KOPT-K1 (cell line): Measurements from ENCODE around the gene PI4KA.
"Not testable (repeated sequence)": the region's sequence is repeated elsewhere in the genome, so short reads cannot be mapped to it uniquely, and the experiment has no call there.

Experiments used
- H3K27ac ChIP-seq: fragments of 200-600 bp; sonication (generic); 2 replicates; pipeline ENCODE4 v1.5.1; 2016; ENCODE audit warnings: antibody characterized with exemption, mild to moderate bottlenecking, low read depth, low read length; ENCODE audit not compliant: poor library complexity, severe bottlenecking
- H3K36me3 ChIP-seq: fragments of 200-600 bp; sonication (generic); 2 replicates; pipeline ENCODE4 v1.5.1; 2017; ENCODE audit warnings: antibody characterized with exemption, mild to moderate bottlenecking, low read length, moderate library complexity; ENCODE audit not compliant: insufficient read depth
- H3K9me3 ChIP-seq: fragments of 200-600 bp; sonication (generic); 2 replicates; pipeline ENCODE4 v1.5.1; 2017; ENCODE audit warnings: antibody characterized with exemption, low read length, mild to moderate bottlenecking; ENCODE audit not compliant: insufficient read depth, poor library complexity, severe bottlenecking

The PI4KA gene

DNA sequence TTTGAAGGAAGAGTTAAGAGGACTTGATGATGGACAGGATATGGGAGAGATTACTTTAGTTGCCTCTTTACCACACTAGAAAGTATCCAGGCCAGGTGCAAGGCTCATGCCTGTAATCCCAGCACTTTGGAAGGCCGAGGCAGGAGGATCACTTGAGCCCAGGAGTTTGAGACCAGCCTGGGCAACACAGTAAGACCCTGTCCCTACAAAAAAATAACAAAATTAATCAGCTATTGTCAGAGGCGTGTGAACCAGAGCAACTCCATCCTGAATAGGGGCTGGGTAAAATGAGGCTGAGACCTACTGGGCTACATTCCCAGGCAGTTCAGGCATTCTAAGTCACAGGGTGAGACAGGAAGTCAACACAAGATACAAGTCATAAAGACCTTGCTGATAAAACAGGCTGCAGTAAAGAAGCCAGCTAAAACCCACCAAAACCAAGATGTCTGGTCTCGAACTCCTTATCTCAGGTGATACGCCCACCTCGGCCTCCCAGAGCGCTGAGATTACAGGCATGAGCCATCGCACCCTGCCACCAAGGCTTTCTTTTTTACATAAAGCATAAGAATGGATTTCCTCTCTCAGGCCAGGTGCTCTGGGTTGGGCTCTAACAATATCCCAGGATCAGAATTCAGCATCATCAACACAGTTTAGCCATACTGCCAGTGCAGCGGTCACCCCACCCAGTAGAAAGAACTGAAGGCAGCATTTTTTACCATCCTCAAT, 17.8 kb downstream of the PI4KA start:
- Histone ChIP-seq H3K36me3 (no peaks in the 10 kb centered on the region), H3K27ac (peak overlapping the region; percentile 3), H3K9me3 (no peaks in the 10 kb centered on the region)

DNA sequence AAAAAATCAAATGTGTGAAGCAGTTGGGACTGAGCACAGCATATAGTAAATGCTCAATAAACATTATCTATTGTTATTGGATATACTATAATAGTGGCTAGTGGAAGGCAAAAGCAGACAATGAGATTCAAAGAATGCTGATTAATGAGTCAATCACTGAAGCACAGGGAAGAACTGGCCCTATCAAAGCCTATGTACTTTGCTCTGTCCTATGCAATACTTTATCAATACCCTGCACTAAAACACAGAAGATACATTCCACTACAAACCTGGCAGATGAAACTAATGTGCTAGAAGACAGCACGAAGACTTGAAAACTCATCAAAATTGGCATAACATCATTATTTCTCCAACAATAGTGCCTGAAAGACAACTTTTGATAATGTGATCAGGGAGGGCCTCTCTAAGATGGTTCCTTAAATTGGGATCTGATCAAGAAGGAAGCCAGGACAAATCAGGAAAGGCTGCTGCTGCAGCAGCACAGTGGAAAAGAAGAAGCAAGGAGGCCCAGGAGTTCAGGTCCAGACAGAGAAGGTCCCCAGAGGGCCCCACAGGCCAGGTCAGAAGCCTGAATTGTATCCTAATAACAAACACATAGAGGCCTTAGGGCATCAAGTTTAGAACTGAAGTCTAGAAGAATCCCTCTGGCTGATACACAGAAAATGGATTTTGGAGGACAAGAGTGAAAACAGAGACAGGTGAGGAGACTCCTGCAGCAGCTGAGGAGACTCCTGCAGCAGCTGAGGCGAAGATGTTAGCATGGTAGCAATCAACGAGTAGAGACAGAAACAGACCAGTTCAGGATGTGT, 18.6 kb downstream of the PI4KA start:
- H3K36me3 ChIP-seq, result no peaks in the 10 kb centered on the region
- H3K9me3 ChIP-seq, result no peaks in the 10 kb centered on the region
- H3K27ac ChIP-seq, result peak overlapping the region; percentile 3

DNA sequence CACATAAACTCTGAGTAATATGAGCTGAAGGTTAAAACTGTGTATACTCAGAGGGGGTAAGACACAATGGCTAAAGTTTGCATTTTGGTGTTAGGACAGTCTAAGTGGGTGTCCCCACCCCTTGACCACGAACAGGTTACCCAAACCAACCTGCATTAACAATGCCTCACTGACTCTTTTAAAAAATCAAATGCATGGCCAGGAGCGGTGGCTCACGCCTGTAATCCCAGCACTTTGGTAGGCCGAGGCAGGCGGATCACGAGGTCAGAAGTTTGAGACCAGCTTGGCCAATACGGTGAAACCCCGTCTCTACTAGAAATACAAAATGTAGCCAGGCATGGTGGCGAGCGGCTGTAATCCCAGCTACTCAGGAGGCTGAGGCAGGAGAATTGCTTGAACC, 19.3 kb downstream of the PI4KA start:
- not testable (repeated sequence) for H3K9me3 ChIP-seq

DNA sequence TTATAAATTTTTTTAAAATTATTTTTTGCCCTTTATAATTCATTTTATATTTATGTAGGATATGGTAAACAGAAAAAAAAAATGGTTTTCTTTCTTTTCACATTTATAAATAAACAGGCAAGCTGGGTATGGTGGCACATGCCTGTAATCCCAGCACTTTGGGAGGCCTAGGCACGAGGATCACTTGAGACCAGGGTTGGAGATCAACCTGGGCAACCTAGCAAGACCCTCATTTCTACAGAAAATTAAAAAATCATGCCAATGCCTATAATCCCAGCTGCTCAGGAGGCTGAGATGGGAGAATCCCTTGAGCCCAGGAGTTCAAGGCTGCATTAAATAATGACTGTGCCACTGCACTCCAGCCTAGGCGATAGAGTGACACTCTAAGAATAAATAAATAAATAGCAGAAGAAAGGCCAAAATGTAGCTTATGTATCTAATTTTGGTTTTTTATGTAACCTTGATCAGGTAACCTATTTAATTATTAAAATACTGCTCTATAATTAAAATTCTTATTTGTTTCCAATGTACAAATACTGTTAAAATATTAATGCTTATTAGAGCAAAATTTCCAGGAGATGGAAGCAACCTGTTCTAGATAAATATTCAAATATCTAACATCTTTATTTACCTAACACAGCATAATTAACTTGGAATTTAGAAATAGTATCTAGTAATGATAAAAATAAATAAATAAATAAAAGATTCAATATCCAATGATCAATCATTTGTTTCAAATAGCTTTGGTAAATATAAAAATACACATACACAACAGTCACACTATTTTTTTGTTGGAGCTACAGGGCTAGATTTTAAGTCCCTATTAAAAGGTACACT, 21.4 kb downstream of the PI4KA start:
- Histone ChIP-seq H3K27ac (no peak overlapping the region), H3K9me3 (no peaks in the 10 kb centered on the region), H3K36me3 (peaks cover 22% of the 10 kb centered on the region)

More for the DNA sequence above, 19.3 kb downstream of the PI4KA start:
- not testable (repeated sequence) for H3K36me3 ChIP-seq, H3K27ac ChIP-seq

GRCh38 chr22:20834725-20835124, 23.9 kb downstream of the PI4KA start:
- Histone ChIP-seq H3K27ac (no peak overlapping the region), H3K36me3 (peaks cover 47% of the 10 kb centered on the region), H3K9me3 (no peaks in the 10 kb centered on the region)

DNA sequence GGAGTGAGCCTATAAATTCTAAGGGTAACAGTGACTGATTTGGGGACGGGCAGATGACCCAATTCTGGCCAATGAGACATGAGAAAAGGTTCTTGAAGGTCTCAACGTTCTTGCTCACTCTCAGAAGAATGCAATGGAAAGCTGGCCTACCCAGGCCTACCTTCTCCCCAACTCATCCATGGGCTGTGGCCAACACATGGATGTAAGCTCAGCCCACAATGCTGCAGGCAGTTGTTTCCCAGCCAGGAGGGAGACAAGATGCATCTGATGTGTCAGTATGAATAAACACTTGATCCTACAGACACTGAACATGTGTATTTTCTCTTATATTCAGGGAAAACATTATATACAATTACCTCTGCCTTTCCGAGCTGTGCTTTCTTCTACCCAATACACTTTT, 24.4 kb downstream of the PI4KA start:
- no peak overlapping the region for H3K27ac ChIP-seq
- H3K9me3 ChIP-seq, result no peaks in the 10 kb centered on the region
- H3K36me3 ChIP-seq, result peaks cover 52% of the 10 kb centered on the region

- Histone ChIP-seq H3K9me3 (no peaks in the 10 kb centered on the region), H3K36me3 (peaks cover 62% of the 10 kb centered on the region), H3K27ac (no peak overlapping the region)
These were observed 25.4 kb downstream of the PI4KA start for GRCh38 chr22:20833225-20833665.

DNA sequence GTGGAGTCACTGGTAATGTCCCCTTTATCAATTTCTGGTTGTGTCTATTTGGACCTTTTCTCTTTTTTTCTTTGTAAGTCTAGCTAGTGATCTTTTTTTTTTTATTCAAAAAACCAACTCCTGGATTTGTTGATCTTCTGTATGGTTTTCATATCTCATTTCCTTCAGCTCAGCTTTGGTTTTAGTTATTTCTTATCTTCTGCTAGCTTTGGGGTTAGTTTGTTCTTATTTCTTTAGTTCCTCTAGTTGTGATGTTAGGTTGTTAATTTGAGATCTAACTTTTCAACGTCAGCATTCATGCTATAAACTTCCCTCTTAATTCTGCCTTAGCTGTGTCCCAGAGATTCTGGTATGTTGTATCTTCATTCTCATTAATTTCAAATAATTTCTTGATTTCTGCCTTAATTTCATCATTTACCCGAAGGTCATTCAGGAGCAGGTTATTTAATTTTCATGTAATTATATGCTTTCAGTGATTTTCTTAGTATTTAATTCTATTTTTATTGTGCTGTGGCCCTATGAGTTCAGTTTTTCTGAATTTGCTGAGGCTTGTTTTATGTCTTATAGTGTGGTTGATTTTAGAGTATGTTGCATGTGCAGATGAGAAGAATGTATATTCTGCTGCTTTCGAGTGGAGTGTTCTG, 29.0 kb downstream of the PI4KA start:
- Histone ChIP-seq H3K9me3 (no peaks in the 10 kb centered on the region), H3K27ac (no peak overlapping the region), H3K36me3 (peaks cover 93% of the 10 kb centered on the region)

DNA sequence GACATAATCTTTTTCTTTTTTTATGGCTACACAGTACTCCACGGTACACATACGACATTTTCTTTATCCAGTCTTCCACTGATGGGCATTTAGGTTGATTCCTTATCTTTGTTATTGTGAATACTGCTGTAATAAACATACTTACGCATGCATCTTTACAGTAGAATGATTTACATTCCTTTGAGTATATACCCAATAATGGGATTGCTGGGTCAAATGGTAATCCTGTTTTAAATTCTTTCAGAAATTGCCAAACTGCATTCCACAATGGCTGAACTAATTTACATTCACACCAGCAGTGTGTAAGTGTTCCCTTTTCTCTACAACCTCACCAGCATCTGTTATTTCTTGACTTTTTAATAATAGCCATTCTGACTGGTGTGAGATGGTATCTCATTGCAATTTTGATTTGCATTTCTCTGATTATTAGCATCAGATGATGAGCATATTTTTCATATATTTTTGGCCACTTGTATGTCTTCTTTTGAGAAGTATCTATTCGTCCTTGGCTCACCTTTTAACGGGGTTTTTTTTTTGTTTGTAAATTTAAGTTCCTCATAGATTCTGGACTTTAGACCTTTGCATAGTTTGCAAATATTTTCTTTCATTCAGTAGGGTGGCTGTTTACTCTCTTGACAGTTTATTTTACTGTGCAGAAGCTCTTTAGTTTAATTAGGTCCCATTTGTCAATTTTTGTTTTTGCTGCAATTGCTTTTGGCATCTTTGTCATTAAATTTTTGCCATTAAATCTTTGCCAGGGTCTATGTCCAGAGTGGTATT, 32.0 kb downstream of the PI4KA start:
- H3K36me3 ChIP-seq, result peaks cover 95% of the 10 kb centered on the region
- H3K9me3 ChIP-seq, H3K27ac ChIP-seq: not testable (repeated sequence)

- Histone ChIP-seq H3K36me3 (peaks cover 93% of the 10 kb centered on the region), H3K27ac (no peak overlapping the region), H3K9me3 (no peaks in the 10 kb centered on the region)
These were observed 33.0 kb downstream of the PI4KA start for GRCh38 chr22:20825624-20826023.

GRCh38 chr22:20825216-20825615, 33.4 kb downstream of the PI4KA start:
- not testable (repeated sequence) for H3K9me3 ChIP-seq, H3K27ac ChIP-seq
- peaks cover 93% of the 10 kb centered on the region for H3K36me3 ChIP-seq

- Histone ChIP-seq H3K36me3 (peaks cover 93% of the 10 kb centered on the region), H3K9me3 (no peaks in the 10 kb centered on the region), H3K27ac (no peak overlapping the region)
These were observed 35.3 kb downstream of the PI4KA start for GRCh38 chr22:20823264-20823663.

DNA sequence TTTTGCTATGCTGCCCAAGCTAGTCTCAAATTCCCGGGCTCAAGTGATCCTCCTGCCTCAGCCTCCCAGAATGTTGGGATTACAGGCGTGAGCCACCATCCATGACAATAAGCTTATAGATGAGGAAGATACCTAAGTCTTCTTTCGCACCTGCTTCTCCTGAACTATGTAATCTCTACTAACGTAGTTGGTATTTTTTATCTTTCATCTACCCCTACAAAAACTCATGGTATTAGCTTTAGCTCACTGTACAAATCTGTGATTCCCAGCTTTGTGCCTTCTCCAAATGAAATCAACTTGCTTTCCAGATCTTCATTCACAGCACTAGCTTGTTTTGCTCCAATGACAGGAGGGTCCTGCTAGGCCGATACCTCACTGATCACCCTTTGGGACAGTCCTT, 36.4 kb downstream of the PI4KA start:
- H3K9me3 ChIP-seq, result no peaks in the 10 kb centered on the region
- peaks cover 94% of the 10 kb centered on the region for H3K36me3 ChIP-seq
- H3K27ac ChIP-seq, result no peak overlapping the region

DNA sequence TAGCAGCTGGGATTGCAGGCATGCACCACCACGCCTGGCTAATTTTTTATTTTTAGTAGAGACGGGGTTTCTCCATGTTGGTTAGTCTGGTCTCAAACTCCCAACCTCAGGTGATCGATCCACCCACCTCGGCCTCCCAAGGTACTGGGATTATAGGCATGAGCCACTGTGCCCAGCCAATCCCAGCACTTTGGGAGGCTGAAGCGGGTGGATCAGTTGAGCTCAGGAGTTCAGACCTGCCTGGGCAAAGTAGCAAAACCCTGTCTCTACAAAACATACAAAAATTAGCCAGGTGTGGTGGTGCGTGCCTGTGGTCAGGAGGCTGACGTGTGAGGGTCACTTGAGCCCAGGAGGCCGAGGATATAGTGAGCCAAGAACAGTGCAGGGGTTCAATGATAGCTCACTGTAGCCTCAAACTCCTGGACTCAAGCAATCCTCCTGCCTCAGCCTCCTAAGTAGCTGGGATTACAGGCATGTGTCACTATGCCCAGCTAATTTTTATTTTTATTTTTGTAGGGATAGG, 36.8 kb downstream of the PI4KA start:
- H3K27ac ChIP-seq, result not testable (repeated sequence)
- H3K36me3 ChIP-seq, result peaks cover 94% of the 10 kb centered on the region

More for the DNA sequence above, 36.8 kb downstream of the PI4KA start:
- not testable (repeated sequence) for H3K9me3 ChIP-seq
